NCI-H2196 treated with DMSO at 0.1 percent for 48 hours (cell line): ENCODE results near the gene PTPRK.

ENCODE experiments used
- DNase-seq: peaks from one replicate; lab custom pipeline; 2025; ENCODE audit not compliant: unreplicated experiment; lab: John Stamatoyannopoulos, UW

The PTPRK gene

GRCh38 chr6:128098000-128098581, 422.3 kb downstream of the PTPRK start:
- DNase-seq, result no peak

DNA sequence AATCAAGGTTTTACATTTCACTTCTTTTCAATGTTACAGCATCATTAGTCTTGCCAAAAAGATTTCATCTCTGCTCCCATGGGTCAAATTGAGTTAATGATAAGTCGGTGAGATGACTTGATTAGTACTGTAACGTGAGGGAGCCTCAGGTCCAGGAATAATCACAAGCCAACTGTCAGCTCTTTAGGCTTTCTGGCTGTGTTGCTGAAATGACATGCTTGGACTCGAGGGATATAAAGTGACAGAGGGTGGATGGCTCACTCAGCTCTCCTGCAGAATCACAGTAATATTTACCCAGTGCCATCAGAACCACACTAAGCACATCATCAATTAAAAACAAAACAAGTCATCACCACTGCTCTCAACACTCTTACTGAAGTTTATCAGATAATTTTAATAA, 423.4 kb downstream of the PTPRK start:
- DNase-seq, result no peak

GRCh38 chr6:128095362-128095761, 425.0 kb downstream of the PTPRK start:
- DNase-seq, result no peak

DNA sequence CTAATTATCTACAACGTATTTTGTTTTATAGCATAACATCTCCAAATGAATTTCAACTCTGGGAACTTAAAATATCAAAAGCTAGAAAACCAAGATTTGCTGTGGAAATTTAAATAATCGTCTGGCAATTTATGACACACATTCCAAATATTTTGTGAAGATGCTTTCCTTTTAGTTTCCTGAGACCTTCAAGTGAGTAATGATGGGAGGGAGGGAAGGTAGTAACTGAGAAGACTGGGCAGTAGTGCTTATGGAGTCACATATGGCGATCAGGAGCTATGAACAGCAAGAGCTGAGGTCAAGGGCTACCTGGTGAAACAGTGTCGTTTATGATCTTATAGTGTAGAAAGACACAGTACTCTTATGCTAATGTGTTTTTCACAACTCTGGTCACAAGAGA, 441.4 kb downstream of the PTPRK start:
- no peak for DNase-seq

DNA sequence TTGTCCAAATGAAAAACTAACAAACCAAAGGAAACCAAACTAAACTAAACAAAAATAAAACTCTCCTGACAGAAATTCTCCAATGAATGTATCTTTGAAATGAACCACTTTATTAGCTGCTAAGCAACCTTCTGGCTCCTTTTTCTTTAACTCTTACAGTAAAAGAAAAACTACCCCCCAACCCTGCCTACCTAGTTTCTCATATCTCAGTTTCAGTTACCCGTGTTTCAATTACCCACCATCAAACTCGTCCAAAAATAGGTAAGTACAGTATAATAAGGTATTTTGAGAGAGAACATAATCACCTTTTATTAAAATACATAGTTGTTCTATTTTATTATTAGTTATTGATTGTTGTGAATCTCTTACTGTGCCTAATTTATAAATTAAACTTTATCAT, 442.1 kb downstream of the PTPRK start:
- no peak for DNase-seq

GRCh38 chr6:128076843-128077242, 443.6 kb downstream of the PTPRK start:
- DNase-seq, result no peak

- DNase-seq, result no peak
These were observed 445.8 kb downstream of the PTPRK start for GRCh38 chr6:128074567-128074966.

DNA sequence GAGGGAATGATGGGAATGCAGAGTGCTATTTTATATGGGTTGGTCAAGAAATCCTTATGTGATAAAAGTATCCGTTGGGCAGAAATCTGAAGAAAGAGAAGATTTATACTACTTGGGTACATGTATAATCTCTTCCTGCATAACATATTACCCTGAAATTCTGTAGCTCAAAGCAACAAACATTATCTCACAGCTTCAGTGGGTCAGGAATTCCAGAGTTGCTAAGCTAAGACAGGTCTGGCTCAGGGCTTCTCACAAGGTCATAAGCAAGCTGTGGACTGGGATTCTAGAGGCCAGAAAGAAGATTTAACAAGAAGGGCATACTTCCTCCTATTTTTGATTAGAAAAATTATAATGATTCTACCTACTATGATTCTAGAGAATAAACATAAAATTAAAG, 447.0 kb downstream of the PTPRK start:
- no peak for DNase-seq

GRCh38 chr6:128071212-128071611, 449.2 kb downstream of the PTPRK start:
- DNase-seq, result no peak

DNA sequence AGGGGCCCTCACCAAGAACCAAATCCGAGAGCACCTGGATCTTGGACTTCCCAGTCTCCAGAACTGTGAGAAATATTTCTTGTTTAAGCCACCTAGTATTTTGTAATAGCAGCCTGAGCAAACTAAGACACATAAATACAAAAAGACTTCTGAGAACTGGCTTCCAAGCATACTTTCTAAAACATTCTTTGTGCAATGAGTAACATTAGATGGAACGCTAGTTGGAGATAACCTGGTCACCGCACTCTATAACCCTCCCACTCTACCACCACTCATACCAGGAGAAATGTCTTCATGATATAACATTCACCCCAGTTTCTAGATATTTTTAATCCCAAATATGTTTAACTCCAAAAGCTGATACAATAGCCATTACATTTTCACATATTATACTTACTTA, 450.0 kb downstream of the PTPRK start:
- no peak for DNase-seq

GRCh38 chr6:128069188-128069587, 451.2 kb downstream of the PTPRK start:
- no peak for DNase-seq

DNA sequence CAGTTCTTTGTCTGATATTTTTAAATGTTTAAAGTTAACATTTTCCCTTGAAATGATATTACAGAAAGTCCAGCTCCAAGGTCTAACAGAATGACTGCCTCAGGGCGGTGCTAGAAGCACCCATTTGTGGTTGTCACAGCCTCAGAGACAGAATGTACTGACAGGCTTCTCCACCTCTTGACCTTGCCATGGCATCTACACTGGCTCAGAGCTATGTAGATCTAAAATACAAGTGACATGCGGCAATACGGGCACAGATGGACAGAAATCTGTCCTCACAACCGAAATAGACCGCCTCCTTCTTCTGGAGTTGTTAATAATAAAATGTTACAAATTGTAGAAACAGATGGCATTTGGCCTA, 452.3 kb downstream of the PTPRK start:
- no peak for DNase-seq

GRCh38 chr6:128067446-128068118, 452.8 kb downstream of the PTPRK start:
- no peak for DNase-seq

- DNase-seq, result no peak
These were observed 455.3 kb downstream of the PTPRK start for GRCh38 chr6:128065072-128065471.

GRCh38 chr6:128064540-128064895, 455.9 kb downstream of the PTPRK start:
- DNase-seq, result no peak

- DNase-seq, result no peak
These were observed 456.4 kb downstream of the PTPRK start for GRCh38 chr6:128063850-128064539.

GRCh38 chr6:128062882-128063603, 457.4 kb downstream of the PTPRK start:
- DNase-seq, result no peak

- no peak for DNase-seq
These were observed 462.5 kb downstream of the PTPRK start for GRCh38 chr6:128057946-128058345.

GRCh38 chr6:128057541-128057940, 462.9 kb downstream of the PTPRK start:
- no peak for DNase-seq

DNA sequence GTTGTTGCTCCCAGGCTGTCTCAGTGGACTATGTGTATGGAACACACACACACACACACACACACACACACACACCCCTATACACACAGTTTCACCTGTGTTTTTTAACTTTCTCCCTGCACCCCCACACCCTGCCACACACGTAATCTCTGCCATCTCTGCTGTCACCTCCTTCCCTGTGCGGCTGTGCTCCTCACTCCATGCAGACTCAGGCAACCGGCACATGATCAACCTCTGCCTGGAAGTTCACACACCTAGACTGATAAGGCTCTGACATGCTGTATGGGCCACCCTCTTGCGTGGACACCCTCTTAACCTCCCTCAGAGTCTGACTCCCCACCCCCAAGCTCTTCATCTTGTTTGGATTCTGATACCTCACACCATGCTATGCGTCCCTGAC, 467.3 kb downstream of the PTPRK start:
- DNase-seq, result no peak

GRCh38 chr6:128047989-128048388, 472.4 kb downstream of the PTPRK start:
- DNase-seq, result no peak

GRCh38 chr6:128046033-128046432, 474.4 kb downstream of the PTPRK start:
- no peak for DNase-seq
